GM20431 (cell line): Measurements from ENCODE around the gene TRPM4.
"Not testable (repeated sequence)": the region's sequence is repeated elsewhere in the genome, so short reads cannot be mapped to it uniquely, and the experiment has no call there.

ENCODE experiments used
- in situ Hi-C: fragments of 300-500 bp; cut with MseI, MboI; formaldehyde crosslinking; loops from one replicate; pipeline ENCODE4 v1.15.0; 2020; ENCODE audit warnings: low sequenced_read_pairs; ENCODE audit not compliant: unreplicated experiment

Gene TRPM4

DNA sequence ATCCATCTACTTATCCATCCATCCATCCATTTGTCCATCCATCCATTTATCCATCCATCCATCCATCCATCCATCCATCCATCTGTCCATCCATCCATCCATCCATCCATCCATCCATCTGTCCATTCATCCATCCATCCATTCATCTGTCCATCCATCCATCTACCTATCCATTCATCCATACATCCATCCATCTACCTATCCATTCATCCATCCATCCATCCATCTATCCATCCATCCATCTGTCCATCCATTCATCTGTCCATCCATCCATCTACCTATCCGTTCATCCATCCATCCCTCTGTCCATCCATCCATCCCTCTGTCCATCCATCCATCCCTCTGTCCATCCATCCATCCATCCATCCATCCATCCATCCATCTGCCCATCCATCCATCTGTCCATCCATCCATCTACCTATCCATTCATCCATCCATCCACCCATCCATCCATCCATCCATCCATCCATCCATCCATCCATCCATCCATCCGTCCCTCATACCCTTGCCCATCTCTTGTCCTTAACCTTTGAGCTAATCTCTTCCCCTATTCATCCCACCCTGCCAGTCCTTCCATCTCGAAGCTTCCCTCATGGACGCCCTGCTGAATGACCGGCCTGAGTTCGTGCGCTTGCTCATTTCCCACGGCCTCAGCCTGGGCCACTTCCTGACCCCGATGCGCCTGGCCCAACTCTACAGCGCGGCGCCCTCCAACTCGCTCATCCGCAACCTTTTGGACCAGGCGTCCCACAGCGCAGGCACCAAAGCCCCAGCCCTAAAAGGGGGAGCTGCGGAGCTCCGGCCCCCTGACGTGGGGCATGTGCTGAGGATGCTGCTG is 24.6 kb downstream of the TRPM4 start:
- in situ Hi-C loops: not testable (repeated sequence)

DNA sequence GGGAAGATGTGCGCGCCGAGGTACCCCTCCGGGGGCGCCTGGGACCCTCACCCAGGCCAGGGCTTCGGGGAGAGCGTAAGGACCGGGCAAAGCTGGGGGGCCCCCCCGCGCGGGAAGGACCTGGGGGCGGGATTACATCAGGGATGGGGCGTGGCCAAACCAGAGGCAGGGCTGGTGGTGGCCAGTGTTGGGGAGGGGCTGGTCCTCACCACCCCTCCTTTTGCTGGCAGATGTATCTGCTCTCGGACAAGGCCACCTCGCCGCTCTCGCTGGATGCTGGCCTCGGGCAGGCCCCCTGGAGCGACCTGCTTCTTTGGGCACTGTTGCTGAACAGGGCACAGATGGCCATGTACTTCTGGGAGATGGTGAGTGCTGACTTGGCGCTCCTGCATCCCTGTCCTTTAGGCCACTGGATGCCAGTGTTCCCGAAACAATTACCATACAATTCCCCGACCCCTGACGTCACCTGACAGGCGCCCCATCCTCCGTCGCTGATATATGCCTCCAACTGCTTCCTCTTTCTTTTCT is 25.3 kb downstream of the TRPM4 start:
- in situ Hi-C loops: no loop called here

DNA sequence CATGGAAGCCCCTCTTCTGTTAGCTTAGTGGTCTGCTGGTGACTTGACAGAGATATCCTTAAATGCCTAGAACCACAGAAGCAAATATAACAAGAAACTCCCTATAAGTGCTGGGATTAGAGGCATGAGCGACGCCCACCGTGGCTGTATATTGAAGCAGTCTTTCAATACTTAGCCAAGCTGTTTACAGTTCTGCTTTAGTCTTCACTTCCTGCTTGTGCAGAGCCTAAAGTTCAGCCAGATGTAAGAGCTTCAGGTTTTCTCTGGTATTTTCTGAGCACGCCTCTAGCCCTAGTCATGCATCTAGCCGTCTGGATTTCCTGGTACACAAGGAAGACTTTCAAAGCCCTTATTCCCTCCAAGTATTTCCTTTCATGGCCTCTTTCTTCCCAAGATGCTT is 28.5 kb downstream of the TRPM4 start:
- in situ Hi-C loops: no loop called here

- in situ Hi-C loops: no loop called here
Measured at GRCh38 chr19:49188626-49189200, 31.1 kb downstream of the TRPM4 start.

- in situ Hi-C loops: no loop called here
Measured at GRCh38 chr19:49189259-49189658, 31.7 kb downstream of the TRPM4 start.

- in situ Hi-C loops: no loop called here
Measured at GRCh38 chr19:49190781-49191180, 33.2 kb downstream of the TRPM4 start.

DNA sequence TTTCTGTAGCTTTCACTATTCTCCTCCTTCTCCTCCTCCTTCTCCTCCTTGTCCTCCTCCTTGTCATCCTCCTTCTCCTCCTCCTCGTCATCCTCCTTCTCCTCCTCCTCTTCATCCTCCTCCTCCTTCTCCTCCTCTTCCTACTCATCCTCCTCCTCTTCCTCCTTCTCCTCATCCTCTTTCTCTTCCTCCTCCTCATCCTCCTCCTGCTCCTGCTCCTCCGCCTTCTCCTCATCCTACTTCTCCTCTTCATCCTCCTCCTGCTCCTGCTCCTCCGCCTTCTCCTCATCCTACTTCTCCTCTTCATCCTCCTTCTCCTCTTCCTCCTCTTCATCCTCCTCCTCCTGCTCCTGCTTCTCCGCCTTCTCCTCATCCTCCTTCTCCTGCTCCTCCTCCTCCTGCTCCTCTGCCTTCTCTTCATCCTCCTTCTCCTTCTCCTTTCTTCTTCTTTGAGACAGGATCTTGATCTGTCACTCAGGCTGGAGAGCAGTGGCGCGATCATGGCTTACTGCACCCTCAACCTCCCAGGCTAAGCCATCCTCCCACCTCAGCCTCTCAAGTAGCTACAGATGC is 36.3 kb downstream of the TRPM4 start:
- in situ Hi-C loops: no loop called here

DNA sequence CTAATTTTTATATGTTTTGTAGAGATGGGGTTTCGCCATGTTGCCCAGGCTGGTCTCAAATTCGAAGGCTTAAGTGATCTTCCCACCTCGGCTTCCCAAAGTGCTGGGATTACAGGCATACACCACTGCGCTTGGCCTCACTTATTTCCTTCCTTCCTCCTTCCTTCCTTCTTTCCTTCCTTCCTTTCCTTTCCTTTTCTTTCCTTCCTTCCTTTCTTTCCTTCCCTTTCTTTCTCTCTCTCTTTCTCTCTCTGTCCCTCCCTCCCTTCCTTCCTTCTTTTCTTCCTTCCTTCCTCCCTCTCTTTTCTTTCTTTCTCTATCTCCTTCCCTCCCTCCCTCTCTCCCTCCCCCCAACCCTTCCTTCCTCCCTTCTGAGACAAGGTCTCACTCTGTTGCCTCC is 36.8 kb downstream of the TRPM4 start:
- in situ Hi-C loops: no loop called here

DNA sequence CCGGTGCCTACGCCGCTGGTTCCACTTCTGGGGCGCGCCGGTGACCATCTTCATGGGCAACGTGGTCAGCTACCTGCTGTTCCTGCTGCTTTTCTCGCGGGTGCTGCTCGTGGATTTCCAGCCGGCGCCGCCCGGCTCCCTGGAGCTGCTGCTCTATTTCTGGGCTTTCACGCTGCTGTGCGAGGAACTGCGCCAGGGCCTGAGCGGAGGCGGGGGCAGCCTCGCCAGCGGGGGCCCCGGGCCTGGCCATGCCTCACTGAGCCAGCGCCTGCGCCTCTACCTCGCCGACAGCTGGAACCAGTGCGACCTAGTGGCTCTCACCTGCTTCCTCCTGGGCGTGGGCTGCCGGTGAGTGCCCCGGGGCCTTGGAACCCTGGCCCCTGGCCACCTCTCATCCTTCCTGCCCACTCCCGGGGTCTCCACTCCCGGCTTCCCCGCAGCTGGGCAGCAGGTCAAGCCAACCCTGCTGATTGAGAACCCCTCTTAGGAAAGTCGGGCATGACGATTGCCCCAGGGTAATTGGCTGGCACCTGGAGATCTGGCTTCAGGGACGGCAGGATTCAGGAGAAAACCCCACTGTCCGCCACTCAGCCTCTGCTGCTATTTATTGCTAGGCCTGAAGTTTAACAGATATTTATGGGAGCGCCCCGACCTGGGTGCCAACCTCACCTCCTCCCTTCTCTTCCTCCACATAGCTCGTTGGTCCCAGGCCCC is 39.1 kb downstream of the TRPM4 start:
- in situ Hi-C loops: no loop called here

- in situ Hi-C loops: no loop called here
Measured at GRCh38 chr19:49200238-49200862, 42.8 kb downstream of the TRPM4 start.

DNA sequence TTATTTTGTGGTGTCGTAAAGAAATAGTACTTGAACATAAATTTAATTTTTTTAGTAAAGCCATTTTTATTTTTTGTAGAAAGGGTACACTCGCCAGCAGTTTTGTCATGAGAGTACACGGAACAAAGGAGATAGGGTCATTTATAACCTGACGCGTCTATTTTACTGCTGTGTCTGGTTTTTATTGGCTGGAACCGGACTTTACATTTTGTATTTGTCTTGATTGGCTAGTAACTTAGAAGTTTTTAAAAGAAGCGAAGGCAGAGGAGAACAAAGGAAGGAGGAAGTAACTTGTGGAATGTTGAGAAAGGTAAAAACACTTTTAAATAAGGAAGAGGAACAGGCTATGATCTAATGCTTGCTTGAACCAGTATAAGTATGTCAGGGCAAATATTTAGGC is 43.5 kb downstream of the TRPM4 start:
- in situ Hi-C loops: no loop called here

DNA sequence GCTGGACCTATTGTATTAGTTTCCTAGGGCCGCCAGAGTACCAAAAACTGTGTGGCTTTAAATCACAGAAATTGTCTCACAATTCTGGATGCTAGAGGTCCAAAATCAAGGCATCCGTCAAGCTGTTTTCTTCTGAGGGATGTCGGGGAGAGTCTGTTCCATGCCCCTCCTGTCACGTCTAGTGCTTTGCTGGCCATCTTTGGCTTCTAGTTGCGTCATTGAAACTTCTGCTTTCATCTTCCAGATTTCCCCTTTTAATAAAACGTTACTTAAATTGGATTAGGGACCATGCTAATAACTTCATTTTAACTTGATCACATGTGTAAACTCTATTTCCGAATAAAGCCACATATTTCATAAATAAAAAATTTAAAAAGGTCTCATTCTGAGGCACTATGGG is 47.5 kb downstream of the TRPM4 start:
- in situ Hi-C loops: no loop called here

GRCh38 chr19:49209502-49209901 is 51.9 kb downstream of the TRPM4 start:
- in situ Hi-C loops: not testable (repeated sequence)

GRCh38 chr19:49210108-49210900 is 52.7 kb downstream of the TRPM4 start:
- in situ Hi-C loops: no loop called here

DNA sequence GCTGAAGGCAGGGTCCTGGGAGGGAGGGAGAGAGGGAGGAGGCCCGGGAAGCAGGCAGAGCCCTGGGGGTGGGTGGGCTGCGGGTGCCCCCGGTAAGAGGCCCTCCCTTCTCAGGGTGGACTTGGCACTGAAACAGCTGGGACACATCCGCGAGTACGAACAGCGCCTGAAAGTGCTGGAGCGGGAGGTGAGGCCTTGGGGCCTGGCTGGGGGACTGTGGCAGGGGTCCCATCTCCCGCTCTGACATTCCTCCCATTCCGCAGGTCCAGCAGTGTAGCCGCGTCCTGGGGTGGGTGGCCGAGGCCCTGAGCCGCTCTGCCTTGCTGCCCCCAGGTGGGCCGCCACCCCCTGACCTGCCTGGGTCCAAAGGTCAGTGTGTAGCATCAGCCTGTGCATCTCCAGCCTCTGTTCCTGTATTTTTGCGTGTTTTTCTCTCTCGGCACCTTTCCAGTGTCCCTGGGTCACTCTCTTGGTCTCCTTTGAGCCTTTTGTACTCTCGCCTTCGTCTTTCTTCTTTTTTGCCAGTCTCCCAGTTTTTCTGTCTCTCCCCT is 53.4 kb downstream of the TRPM4 start:
- in situ Hi-C loops: no loop called here

- in situ Hi-C loops: no loop called here
Measured at GRCh38 chr19:49212016-49212701, 54.6 kb downstream of the TRPM4 start.

GRCh38 chr19:49213791-49214190 is 56.2 kb downstream of the TRPM4 start:
- in situ Hi-C loops: no loop called here

DNA sequence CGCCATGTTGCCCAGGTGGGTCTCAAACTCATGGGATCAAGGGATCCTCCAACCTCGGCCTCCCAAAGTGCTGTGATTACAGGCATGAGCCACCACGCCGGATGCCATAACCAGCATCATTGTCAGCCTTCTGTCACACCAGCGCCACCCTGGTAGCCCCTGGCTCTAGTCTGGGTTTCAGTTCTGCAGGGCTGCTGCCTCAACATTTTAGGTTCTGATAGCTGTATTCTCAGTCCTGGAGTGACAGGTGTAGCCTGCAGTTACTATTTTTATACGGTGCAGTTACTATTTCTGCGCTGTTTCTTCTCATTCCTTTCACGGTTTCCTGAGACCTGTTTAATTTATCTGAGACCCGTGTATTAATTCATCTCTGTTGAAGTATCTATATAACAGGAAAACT is 57.1 kb downstream of the TRPM4 start:
- in situ Hi-C loops: no loop called here

DNA sequence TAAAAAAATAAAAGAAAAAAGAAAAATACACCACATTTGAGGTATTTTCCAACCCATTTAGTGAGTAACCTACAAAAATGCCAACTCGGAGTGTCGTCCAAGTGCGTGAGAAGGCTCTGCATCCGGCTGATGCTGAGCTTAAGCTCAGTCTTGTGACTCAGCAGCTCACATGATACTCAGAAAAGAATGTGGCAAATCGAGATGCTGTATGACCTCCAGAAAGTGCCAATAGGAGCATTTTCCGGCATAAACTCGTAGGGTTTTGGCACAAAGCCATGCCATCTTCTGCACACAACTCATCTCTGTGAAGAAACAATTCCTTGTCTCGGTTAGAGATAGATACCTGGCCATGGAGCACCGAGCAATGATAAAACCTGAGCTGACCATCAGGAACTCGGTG is 58.5 kb downstream of the TRPM4 start:
- in situ Hi-C loops: no loop called here
